ENCODE results near the gene MYOZ3.

The MYOZ3 gene

GRCh38 chr5:150642991-150643710 is 17.9 kb upstream of the MYOZ3 start:
- DNase-seq, result no peak

DNA sequence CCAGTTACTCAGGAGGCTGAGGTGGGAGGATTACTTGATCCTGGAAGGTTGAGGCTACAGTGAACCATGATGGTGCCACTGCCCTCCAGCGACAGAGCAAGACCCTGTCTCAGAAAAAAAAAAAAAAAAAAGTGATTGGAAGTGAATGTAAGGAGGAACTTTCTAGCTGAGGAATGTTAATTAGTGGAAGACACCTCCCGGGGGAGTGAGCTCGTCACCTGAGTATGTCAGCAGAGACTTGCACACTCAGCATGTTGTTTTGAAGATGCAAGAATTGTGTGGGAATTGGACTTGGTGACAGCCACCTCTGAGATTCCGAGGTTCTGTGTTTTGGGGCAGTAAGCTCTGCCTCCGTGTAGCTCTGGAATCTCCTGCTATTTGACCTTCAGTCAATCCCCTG is 17.0 kb upstream of the MYOZ3 start:
- DNase-seq, result no peak

DNA sequence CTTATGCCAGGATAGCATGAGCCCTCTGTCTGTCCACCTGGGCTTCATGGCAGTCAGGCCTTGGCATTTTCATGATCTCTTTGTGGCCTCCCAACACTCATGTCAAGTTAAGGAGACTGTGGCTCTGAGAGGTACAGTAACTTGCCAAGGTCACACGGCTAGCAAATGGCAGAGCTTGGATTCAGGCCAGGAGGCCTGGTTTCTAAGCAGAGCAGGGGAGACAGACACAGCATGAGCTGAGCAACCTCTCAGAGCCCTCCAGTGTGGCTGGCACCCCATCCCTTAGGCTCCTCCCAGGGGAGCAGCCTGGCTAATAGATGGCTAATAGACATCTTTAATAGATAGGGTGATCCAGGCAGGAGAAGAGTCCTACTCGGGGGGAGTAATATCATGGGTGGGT is 16.5 kb upstream of the MYOZ3 start:
- no peak for DNase-seq

DNA sequence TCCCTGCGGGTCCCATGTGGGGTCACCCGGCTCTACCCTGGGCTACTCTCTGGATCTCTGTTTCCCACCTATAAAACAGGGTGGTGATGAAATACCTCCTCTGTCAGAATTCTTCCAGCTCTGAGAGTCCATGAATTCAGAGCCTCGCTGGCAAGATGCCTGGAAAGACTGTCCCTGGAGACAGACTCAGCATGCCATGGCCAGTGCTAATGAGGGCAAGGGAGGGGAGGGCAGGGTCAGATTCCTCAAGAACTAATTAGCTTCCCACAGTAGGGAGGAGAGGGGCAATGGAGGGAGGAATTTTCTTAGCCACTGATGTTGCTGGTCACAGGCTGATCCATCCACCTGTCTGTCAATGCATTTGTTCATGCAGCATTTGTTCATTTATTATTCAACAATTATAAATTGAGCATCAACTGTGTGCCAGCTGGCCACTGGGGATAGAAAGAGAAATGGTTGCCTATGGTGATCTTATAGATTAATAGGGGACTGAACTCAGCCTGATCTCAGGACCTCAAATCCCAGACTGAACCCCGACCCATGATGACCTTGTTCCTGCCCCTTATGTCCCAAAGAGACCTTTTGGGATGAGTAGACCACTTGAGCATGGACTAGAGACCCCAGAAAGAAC is 15.9 kb upstream of the MYOZ3 start:
- no peak for DNase-seq

GRCh38 chr5:150647275-150648251 is 13.5 kb upstream of the MYOZ3 start:
- DNase-seq, result no peak

- DNase-seq, result no peak
Measured at GRCh38 chr5:150648294-150649107, 12.6 kb upstream of the MYOZ3 start.

DNA sequence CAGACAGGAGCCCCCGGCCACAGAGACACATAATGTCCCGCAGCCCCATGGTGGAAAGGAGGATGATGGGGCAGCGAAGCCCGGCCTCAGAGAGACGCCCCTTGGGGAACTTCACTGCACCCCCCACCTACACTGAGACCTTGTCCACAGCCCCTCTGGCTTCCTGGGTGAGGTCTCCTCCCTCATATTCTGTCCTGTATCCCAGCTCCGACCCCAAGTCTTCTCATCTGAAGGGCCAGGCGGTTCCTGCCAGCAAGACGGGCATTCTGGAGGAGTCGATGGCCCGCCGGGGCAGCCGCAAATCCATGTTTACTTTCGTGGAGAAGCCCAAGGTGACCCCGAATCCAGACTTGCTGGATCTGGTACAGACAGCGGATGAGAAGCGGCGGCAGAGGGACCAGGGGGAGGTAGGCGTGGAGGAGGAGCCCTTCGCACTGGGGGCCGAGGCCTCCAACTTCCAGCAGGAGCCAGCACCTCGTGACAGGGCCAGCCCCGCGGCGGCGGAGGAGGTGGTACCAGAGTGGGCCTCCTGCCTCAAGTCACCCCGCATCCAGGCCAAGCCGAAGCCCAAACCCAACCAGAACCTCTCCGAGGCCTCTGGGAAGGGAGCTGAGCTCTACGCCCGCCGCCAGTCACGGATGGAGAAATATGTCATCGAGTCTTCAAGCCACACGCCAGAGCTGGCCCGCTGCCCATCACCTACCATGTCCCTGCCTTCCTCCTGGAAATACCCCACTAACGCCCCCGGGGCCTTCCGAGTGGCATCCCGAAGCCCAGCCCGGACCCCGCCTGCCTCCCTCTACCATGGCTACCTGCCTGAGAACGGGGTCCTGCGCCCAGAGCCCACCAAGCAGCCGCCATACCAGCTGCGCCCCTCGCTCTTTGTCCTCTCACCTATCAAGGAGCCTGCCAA is 11.7 kb upstream of the MYOZ3 start:
- DNase-seq, result no peak

DNA sequence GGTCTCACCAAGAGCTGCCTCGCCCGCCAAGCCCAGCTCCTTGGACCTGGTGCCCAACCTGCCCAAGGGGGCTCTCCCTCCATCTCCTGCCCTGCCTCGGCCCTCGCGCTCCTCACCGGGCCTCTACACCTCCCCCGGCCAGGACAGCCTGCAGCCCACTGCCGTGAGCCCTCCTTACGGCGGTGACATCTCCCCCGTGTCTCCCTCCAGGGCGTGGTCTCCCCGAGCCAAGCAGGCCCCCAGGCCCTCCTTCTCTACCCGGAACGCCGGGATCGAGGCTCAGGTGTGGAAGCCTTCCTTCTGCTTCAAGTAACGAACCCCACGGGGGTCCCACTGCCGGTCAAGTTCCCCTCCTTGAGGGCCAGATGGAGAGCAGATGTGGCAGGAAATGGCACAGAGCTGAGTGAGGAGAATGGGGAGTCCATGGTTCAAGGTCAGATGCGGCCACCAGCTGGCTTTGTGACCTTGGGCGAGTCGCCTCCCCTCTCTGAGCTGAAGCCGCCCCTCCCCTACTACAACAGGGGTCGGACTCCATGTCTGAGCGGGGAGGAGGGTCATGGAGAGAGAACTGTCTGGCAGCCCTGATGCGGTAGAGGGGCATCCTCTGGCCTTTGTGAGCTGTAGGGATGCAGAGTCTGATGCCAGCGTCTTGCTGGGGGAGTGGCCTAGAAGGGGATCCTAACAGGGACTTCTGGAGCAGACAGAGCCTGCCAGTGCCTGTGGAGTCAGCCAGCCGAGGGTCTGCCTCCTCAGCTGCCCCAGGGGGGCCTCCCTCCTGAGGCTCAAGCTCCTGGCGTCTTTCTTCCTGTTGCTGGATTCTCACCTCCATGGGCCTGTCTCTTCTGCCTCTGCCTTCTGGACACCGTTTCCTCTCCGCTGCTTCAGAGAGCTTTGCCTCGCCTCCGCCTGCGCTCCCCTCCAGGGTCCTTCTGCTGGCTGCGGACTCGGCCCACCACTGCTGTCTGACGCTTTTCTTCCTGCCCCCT is 10.7 kb upstream of the MYOZ3 start:
- DNase-seq, result no peak

DNA sequence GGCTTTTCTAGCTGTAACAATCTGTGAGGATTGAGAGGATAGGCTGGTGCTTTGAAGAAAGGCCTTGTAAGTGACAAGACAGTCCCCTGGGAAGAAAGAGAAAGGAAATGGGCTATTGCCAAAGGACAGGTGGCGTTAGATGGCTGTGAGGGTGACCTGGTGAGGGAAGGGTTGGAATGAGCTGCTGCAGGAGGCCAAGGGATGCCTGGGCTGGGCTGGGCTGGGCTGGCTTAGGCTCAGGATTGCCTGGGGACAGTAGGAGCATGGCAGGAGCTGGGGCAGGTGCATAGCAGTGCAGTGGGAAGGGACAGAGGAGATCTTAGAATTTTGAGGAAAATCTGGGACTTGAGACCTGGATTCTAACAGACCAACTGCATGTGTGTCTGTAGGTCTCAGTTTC is 9.7 kb upstream of the MYOZ3 start:
- no peak for DNase-seq

- no peak for DNase-seq
Measured at GRCh38 chr5:150651924-150652671, 9.0 kb upstream of the MYOZ3 start.

- DNase-seq, result no peak
Measured at GRCh38 chr5:150653145-150653761, 7.8 kb upstream of the MYOZ3 start.

DNA sequence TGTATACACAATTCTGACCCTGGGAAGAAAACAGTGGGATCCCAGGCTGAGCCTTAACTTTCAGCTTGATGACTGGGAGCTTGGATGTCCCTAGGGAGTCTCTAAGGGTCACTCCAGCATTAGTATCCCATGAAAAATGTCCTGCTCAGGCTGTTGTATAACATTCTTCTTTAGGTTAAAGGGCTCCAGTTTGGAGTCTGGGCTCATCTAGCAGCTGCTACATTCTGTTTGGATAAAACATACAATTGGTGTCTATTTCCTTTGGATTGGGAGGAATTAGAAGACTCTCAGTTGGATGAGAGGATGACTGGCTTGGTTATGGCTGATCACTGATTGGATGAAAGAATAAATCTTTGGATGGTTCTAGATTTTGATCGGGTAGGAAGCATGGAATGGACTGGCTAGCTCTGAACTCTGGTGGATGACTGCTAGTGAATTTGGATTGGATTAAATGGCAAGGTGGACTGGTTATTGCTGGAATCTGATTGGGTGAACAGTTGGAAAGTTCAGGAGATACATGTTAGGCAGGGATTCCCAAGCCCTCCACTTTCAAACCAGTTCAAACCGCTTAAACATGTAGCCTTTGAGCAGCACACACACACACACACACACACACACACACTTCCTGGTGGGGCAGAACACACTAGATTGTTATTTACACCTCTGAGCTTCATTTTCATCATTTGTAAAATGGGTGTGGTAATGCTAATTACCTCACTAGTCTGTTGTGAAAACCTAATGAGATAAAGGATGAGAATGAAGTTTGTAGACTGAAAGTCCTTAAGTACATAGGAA is 7.1 kb upstream of the MYOZ3 start:
- no peak for DNase-seq

- DNase-seq, result no peak
Measured at GRCh38 chr5:150655221-150655620, 5.8 kb upstream of the MYOZ3 start.

- peak; percentile 68 for DNase-seq
Measured at GRCh38 chr5:150656191-150657132, 4.6 kb upstream of the MYOZ3 start.

DNA sequence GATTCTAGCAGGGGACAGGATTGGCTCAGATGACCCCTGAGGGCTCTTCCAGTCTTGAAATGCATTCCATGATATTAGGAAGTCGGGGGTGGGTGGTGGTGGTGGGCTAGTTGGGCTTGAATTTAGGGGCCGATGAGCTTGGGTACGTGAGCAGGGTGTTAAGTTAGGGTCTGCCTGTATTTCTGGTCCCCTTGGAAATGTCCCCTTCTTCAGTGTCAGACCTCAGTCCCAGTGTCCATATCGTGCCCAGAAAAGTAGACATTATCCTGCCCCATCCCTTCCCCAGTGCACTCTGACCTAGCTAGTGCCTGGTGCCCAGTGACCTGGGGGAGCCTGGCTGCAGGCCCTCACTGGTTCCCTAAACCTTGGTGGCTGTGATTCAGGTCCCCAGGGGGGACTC is 2.9 kb upstream of the MYOZ3 start:
- DNase-seq, result no peak

DNA sequence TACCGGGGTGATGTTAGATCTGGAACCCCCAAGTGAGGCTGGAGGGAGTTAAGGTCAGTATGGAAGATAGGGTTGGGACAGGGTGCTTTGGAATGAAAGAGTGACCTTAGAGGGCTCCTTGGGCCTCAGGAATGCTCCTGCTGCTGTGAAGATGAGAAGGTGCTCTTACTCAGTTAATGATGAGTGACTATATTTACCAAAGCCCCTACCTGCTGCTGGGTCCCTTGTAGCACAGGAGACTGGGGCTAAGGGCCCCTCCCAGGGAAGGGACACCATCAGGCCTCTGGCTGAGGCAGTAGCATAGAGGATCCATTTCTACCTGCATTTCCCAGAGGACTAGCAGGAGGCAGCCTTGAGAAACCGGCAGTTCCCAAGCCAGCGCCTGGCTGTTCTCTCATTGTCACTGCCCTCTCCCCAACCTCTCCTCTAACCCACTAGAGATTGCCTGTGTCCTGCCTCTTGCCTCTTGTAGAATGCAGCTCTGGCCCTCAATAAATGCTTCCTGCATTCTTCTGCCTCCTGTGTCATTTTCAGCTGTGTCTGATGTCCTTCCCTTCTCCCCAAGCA is 2.3 kb upstream of the MYOZ3 start:
- DNase-seq, result no peak

All from activated CD4-positive, CD25-positive, alpha-beta regulatory T cell treated with anti-CD3 and anti-CD28 coated beads, Interleukin-2, amount 50 U/mL, for 72 hours (primary cell).